ENCODE measurements around the gene CHRNB1.

The CHRNB1 gene

DNA sequence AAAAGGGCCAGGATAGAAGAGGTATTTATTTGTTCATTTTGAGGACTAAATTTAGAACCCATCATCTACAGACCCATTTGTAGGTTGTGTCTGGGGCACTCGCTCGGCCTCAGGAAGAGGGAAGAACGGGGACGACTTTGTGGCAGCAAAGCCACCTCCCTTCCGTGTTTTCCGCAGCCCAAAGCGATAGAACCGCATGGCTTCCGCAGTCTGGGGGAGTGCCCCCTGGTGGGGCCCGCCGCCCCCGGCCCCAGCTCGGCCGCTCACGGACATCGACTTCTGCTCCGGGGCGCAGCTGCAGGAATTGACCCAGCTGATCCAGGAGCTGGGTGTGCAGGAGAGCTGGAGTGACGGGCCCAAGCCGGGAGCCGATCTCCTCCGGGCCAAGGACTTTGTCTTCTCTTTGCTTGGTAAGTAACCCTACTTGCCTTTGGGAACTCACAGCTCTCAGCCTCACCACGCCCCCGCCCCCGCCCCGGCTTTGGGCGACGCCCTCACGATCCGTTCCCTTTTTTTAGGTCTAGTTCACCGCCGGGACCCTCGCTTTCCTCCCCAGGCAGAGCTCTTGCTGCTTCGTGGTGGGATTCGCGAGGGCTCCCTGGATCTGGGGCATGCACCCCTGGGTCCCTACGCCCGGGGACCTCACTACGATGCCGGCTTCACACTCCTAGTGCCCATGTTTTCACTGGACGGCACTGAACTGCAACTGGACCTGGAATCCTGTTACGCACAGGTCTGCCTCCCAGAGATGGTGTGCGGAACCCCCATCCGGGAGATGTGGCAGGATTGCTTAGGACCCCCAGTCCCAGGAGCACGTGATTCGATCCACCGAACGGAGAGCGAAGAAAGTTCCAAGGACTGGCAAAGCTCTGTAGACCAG lies 8.9 kb upstream of the CHRNB1 start:
- DNase-seq (ENCODE audit: low spot score): peak; percentile 65

DNA sequence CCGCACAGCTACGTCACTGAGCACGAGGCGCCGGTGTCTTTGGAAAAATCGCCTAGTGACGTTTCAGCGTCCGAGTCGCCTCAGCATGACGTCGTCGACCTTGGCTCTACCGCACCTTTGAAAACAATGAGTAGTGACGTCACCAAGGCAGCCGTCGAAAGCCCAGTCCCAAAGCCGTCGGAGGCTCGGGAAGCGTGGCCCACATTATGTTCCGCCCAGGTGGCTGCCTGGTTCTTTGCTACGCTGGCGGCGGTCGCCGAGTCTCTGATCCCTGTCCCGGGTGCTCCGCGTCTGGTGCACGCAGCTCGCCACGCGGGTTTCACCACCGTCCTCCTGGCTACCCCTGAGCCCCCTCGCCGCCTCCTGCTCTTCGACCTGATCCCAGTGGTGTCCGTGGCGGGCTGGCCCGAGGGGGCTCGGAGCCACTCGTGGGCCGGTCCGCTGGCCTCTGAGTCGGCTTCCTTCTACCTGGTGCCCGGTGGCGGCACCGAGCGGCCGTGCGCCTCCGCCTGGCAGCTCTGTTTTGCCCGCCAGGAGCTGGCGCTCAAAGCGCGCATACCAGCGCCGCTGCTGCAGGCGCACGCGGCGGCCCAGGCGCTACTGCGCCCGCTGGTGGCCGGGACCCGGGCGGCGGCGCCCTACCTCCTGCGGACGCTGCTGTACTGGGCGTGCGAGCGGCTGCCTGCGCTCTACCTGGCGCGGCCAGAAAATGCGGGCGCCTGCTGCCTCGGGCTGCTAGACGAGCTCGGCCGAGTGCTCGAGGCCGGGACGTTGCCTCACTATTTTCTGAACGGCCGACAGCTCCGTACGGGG lies 8.1 kb upstream of the CHRNB1 start:
- ChIA-PET POLR2A (ENCODE audit: low non-redundant PET) (interaction anchor here (0.7 to 1.8 kb wide), 4 partner anchors 33 to 48 kb away, joined by 3 to 7 read pairs (median 4); partner anchors contain the start of genes PLSCR3, POLR2A and TMEM256), CTCF (interaction anchor here (0.5 to 4.3 kb wide), 31 partner anchors 16 to 256 kb away, joined by 3 to 28 read pairs (median 4); partner anchors contain the start of genes PLSCR3, SENP3, SOX15 and TMEM256)
- H3K27ac ChIP-seq: peak overlapping the region; percentile 92
- peak; percentile 72 for DNase-seq (ENCODE audit: low spot score)
- TF ChIP-seq, protein P1, sequence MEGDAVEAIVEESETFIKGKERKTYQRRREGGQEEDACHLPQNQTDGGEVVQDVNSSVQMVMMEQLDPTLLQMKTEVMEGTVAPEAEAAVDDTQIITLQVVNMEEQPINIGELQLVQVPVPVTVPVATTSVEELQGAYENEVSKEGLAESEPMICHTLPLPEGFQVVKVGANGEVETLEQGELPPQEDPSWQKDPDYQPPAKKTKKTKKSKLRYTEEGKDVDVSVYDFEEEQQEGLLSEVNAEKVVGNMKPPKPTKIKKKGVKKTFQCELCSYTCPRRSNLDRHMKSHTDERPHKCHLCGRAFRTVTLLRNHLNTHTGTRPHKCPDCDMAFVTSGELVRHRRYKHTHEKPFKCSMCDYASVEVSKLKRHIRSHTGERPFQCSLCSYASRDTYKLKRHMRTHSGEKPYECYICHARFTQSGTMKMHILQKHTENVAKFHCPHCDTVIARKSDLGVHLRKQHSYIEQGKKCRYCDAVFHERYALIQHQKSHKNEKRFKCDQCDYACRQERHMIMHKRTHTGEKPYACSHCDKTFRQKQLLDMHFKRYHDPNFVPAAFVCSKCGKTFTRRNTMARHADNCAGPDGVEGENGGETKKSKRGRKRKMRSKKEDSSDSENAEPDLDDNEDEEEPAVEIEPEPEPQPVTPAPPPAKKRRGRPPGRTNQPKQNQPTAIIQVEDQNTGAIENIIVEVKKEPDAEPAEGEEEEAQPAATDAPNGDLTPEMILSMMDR (conservative IDR thresholded peaks at IDR 0.05; ENCODE audit: low read depth): peak; percentile 97

More for the DNA sequence above, 8.9 kb upstream of the CHRNB1 start:
- CTCF ChIA-PET: interaction anchor here (0.6 to 4.3 kb wide), 17 partner anchors 26 to 175 kb away, joined by 3 to 28 read pairs (median 5); partner anchors contain the start of genes PLSCR3, SENP3, TMEM256 and TNFSF13
- POLR2A ChIA-PET (ENCODE audit: low non-redundant PET): interaction anchor here (0.7 to 1.8 kb wide), 4 partner anchors 32 to 125 kb away, joined by 3 to 7 read pairs (median 3); partner anchors contain the start of genes PLSCR3, POLR2A and TMEM256
- peak overlapping the region; percentile 92 for H3K27ac ChIP-seq
- TF ChIP-seq, protein P1 (conservative IDR thresholded peaks at IDR 0.05; ENCODE audit: low read depth): peak; percentile 23; the same call in 1 of the 2 replicates

DNA sequence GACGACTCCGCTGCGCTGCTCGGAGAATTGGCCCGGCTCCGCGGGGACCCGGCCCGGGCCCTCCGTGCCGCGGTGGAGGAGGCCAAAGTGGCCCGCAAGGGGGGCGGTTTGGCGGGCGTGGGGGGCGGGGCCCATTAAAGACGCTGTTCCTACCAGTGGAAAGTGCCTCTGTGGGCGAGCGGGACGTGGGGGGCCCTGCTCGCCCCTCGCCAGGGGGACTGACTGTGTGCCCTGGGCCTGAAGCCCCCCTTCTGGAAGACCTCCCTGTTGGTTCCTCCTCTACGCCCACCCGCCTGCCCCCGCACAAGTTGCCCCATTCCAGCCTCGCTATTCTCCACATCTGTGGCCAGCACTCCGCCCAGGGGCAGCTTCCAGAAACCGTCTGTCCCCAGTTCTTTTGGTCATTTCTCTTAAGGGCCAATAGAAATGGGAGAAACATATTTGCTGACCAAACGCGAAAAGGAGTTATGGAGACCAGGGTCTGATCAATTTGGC lies 7.4 kb upstream of the CHRNB1 start:
- POLR2A ChIA-PET (ENCODE audit: low non-redundant PET): interaction anchor here (0.6 to 1.1 kb wide), 3 partner anchors 29 to 48 kb away, joined by 3 to 4 read pairs (median 4); no protein-coding TSS in a partner anchor
- TF ChIP-seq, protein P1 (conservative IDR thresholded peaks at IDR 0.05; ENCODE audit: low read depth): no peak; the same call in 1 of the 2 replicates
- no peak for DNase-seq (ENCODE audit: low spot score)
- CTCF ChIA-PET: interaction anchor here (0.6 to 4.3 kb wide), 23 partner anchors 15 to 199 kb away, joined by 3 to 28 read pairs (median 5); partner anchors contain the start of genes SENP3, SOX15, TMEM256 and TNFSF13
- H3K27ac ChIP-seq: peak overlapping the region; percentile 92

DNA sequence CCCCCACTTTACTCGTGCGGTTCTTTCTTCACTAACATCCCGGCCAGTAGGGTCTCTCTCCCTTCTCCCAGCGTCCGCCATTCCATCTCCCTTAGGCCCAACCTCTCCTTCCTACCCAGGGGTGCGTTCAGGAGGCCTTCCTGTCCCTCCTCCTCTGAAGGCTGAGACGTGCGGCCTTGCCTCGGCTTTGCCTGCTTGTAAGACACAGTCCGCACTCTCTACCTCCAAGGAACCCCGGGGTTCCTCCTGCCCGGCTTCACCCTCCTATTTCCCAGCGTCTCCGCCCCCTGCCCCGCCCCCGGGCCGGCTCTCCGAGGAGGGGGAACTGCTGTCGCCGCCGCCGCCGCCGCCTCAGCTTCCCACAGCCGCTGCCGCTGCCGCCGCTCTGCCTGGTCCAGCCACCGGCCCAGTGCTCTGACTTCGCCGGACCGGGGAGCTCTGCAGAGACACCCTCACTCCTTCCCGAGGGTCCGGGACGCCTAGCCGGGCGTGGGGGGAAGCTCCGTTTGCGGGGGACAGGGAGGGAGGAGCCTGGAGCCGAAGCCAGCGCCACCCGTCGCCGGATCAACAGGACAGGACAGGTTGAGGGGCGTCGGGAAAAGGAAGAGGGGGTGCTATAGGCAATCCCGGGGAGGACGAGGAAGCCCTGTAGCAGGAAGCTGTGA lies 6.8 kb upstream of the CHRNB1 start:
- H3K27ac ChIP-seq: peak overlapping the region; percentile 92
- ChIA-PET CTCF (interaction anchor here (0.6 to 4.3 kb wide), 4 partner anchors 41 to 125 kb away, joined by 3 to 28 read pairs (median 8); partner anchors contain the start of genes SENP3 and ZBTB4), POLR2A (ENCODE audit: low non-redundant PET) (interaction anchor here (0.6 to 1.1 kb wide), 3 partner anchors 29 to 115 kb away, joined by 3 to 4 read pairs (median 3); no protein-coding TSS in a partner anchor)
- TF ChIP-seq, protein P1 (conservative IDR thresholded peaks at IDR 0.05; ENCODE audit: low read depth): no peak
- DNase-seq (ENCODE audit: low spot score): no peak

DNA sequence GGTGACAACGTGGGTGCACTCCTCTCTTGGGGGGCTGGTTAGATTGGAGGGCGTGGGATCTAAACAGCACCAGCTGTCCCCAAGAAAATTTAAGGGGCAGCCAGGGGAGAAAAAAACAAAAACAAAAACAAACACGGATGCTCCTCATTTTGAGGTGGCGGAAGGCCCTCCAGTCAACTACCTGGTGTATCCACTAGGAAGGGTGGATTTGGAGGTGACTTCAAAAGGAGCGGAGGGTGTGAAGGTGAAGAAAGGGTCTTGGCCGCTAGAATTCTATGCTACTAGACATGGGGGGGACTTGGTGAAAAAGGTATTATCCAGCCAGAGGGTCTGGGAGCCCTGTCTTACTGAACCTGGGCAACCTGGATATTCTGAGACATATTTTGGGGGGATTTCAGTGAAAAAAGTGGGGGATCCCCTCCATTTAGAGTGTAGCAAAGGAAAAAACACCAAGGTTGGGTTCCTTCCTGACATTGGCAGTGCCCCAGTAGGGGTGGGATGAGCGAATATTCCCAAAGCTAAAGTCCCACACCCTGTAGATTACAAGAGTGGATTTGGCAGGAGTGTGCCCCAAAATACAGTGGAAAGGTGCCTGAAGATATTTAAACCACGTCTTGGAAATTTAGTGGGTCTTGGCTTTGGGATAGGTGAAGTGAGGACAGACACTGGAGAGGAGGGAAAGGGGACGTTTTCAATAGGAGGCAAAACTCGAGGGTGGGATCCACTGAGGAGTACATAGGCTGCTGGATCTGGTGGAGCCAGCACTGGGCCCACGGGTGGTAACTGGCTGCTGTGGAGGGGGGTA lies 6.0 kb upstream of the CHRNB1 start:
- no peak for DNase-seq (ENCODE audit: low spot score)
- TF ChIP-seq, protein P1 (conservative IDR thresholded peaks at IDR 0.05; ENCODE audit: low read depth): no peak
- ChIA-PET POLR2A (ENCODE audit: low non-redundant PET) (interaction anchor here (0.6 to 1.1 kb wide), 2 partner anchors 46 to 114 kb away, joined by 3 to 4 read pairs; no protein-coding TSS in a partner anchor), CTCF (interaction anchor here (0.6 to 4.3 kb wide), 2 partner anchors 89 to 122 kb away, joined by 3 to 28 read pairs; partner anchors contain the start of gene SENP3)
- H3K27ac ChIP-seq: peak overlapping the region; percentile 92

Measured in RWPE1 (cell line).